Ovary (tissue), 9 donors: ENCODE measurements around the gene PTH1R. TPM values are rescaled to one million over a fixed set of nuclear protein-coding genes. Genes with fewer than 3 reads are reported as not detected.

Source experiments
- DNase-seq, 5 donors: peaks; one replicate each; pipeline ENCODE4 v3.0.0-alpha.2; 2019 to 2020
- H3K27ac ChIP-seq, 2 donors: fragments of 200-600 bp; one replicate each; pipeline versions ENCODE4 v1.5.1 to v1.8.0; 2019 to 2022
- H3K27me3 ChIP-seq: fragments of 200-600 bp; one replicate; pipeline ENCODE4 v1.8.0; 2022
- H3K36me3 ChIP-seq: fragments of 200-600 bp; sonication (generic); one replicate; pipeline ENCODE4 v1.5.1; 2019
- H3K4me1 ChIP-seq: one replicate; pipeline ENCODE4 v1.8.1; 2013; ENCODE audit warnings: mild to moderate bottlenecking, moderate library complexity; ENCODE audit not compliant: insufficient read depth
- H3K4me3 ChIP-seq: fragments of 200-600 bp; sonication (generic); one replicate; pipeline ENCODE4 v1.5.1; 2017
- H3K9me3 ChIP-seq, 2 donors: fragments of 200-600 bp in 1 of 2; sonication (generic) in 1 of 2; one replicate each; pipeline versions ENCODE4 v1.5.1 to v1.8.1; 2013 to 2019; ENCODE audit warnings: mild to moderate bottlenecking in 1 of 2, moderate library complexity in 1 of 2
- CTCF ChIP-seq, 3 donors: fragments of 450-650 bp in 2 of 3; fragments of 200-600 bp in 1 of 3; IDR thresholded peaks; one replicate each; pipeline versions ENCODE4 v1.5.1 to v1.8.0; 2016 to 2022; ENCODE audit warnings: antibody characterized with exemption in 3 of 3, mild to moderate bottlenecking in 1 of 3
- EP300 ChIP-seq: sonication (generic); formaldehyde crosslinking; IDR thresholded peaks from one replicate; pipeline ENCODE4 v1.6.1; 2017; ENCODE audit warnings: antibody characterized with exemption
- POLR2A ChIP-seq: fragments of 450-650 bp; IDR thresholded peaks from one replicate; pipeline ENCODE4 v1.6.1; 2017; ENCODE audit warnings: antibody characterized with exemption, mild to moderate bottlenecking, moderate library complexity
- WGBS, 3 donors: extraction: QIAGEN DNeasy Blood & Tissue Kit in 1 of 3; methylation state at CpG; one replicate each; pipeline versions ENCODE4 v1.1.5 to v1.1.7; 2013 to 2017; 5-methylcytosine and 5-hydroxymethylcytosine counted together
- intact Hi-C, 4 donors: fragments of 100-400 bp; cut with DNase I; formaldehyde crosslinking; loops; one replicate each; pipeline versions ENCODE4 v1.11.0 to v1.15.1; 2022 to 2023
- polyA plus RNA-seq, 2 donors: library from polyadenylated mRNA; stranded (reverse); fragments of 200-250 nt in 1 of 2; fragments of 350-450 nt in 1 of 2; fragmentation: Illumina TruSeq in 1 of 2; extraction: RNeasy Lipid Tissue Mini Kit (QIAGEN cat#74804) in 1 of 2; gene quantifications; one replicate each; pipeline ENCODE4 v1.2.3, GENCODE V29; 2013 to 2014
- total RNA-seq, 7 donors: library from RNA; depleted of rRNA in 2 of 7; stranded (reverse); fragments of >200 nt in 2 of 7; fragmentation: NEBNext Ultra II Directional in 3 of 7; extraction: Animal tissue kit (Norgen Biotek cat#: 25700) in 3 of 7; gene quantifications; one replicate each; pipeline versions ENCODE4 v1.1.0 to v1.2.4, GENCODE V29; 2016 to 2023
- donor health status: DM: no; HTN: no; CAD: no; lungs with moderate emphysema.
- donor health status: DM: no; HTN: no; CAD: no.
- donor health status: Bipolar disorder and iron deficiency.
- donor health status: DM: yes; HTN: yes; CAD: no.
- donor health status: DM: no; HTN: no; CAD: no.
- donor health status: DM: yes; HTN: yes; CAD: no.

PTH1R gene
- total and polyA plus RNA-seq, 9 donors = 3.8 to 23.9 (median 12.3) TPM

DNA sequence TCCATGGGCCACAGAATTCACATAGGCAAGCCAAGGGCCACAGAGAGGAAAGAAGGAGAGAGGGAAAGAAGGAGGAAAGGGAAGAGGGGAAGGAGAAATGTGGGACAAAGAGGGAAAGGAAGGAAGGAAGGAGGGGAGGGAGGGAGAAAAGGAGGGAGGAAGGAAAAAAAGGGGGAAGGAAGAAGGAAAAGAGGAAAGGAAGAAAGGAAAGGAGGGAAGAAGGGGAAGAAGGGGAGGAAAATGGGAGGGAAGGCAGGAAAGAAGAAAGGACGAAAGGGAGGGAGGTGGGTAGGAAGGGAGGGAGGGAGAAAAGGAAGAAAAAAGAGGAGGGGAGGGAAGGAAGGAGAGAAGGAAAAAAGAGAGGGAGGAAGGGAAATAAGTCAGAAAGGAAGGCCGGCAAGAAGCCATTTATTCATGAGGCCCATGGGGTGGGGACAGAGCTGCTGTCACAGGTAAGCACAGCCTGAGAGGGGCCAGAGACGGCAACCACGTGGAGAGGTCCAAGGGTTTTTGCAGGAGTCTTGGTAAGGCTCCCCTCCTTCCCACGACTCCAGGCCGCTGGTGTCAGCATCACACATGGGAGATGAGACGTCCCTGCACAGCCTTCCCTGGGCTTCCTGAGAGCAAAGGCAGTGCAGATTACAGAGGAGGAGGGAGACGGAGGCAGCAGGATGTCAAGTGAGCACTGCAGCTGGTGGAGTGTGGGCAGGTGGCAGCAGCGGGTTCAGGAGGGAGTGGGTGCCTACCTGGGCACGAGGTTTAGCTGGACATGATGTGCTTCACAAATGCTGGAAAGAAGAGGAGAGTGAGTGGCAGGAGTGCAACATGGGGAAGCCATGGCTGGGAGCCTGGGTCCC lies 19.8 kb upstream of the PTH1R start:
- H3K4me1 ChIP-seq = peaks cover 10% of the 10 kb centered on the region
- WGBS, 3 donors = 84 to 92% (median 88%) methylated on average over 10 of the region's 10 CpGs
- intact Hi-C loops = no loop called here
- DNase-seq = peak in 2 of 5 donors; percentile 13 to 23
- H3K9me3 ChIP-seq = no peaks in the 10 kb centered on the region
- no peaks in the 10 kb centered on the region for H3K27me3 ChIP-seq
- TF ChIP-seq POLR2A (no peak), CTCF (IDR thresholded peaks at IDR 0.05) (no peak), EP300 (no peak)
- H3K27ac ChIP-seq = no peak overlapping the region
- no peaks in the 10 kb centered on the region for H3K36me3 ChIP-seq
- H3K4me3 ChIP-seq = no peak overlapping the region

DNA sequence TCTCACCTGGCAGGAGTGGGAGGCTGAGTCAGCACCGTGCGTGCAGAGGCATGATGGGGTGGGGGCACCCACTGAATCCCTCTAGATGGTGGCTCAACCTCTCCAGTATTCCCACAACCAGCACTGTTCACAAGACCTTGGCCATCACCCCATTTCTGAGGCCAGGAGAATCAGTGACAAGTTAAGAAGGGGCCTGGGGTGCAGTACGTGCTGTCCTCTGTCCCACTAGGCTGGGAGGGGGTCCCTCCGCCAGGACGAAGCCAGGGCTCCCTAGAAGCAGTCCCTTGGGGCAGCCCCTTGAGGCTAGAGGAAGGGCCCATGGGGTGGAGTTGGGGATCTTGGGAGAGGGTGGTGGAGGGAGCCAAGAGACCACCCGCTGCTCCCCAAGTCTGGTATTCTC lies 19.1 kb upstream of the PTH1R start:
- Histone ChIP-seq H3K36me3 (no peaks in the 10 kb centered on the region), H3K9me3 (no peaks in the 10 kb centered on the region), H3K4me3 (no peak overlapping the region), H3K4me1 (peaks cover 10% of the 10 kb centered on the region), H3K27me3 (no peaks in the 10 kb centered on the region), H3K27ac (no peak overlapping the region)
- 89 to 95% (median 92%) methylated on average over 6 of the region's 6 CpGs for WGBS, 3 donors
- intact Hi-C loops = no loop called here
- no peak for TF ChIP-seq EP300
- no peak for TF ChIP-seq POLR2A
- peak in 1 of 5 donors; percentile 8 for DNase-seq

DNA sequence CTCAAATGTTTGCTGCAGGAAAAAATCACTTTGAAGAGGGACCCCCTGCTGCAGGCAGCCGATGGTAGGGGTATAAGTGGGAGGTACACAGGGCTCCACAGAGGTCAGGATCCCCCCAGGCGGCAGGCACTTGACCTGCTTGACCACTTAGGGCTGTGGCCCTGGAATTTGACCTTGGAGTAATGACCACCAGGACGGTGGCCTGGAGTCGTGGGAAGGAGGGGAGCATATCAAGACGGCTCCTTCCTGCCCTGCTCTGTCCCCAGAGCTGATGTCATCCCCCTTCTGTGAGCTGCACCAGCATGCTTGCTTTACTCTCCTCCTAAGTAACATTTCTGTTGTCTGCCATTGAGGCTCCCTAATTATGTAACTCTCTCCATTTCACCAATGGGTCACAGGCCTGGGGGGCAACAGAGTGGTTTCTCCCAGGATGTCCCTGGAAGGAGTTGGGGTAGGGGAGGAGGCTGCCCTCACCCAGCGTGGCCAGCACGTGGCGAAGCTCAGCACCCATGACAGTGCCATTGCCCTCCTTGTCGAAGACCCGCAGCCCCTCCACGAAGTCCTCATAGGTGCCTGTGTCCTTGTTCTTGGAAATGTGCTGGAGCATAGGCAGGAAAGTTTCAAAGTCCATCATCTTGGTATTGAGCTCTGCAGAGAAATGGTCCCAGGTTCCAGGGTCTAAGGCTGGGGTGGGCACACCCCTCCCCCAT lies 18.4 kb upstream of the PTH1R start:
- H3K27me3 ChIP-seq = no peaks in the 10 kb centered on the region
- no peak overlapping the region for H3K27ac ChIP-seq
- no peaks in the 10 kb centered on the region for H3K36me3 ChIP-seq
- no peak overlapping the region for H3K4me3 ChIP-seq
- intact Hi-C loops = no loop called here
- 77 to 81% (median 78%) methylated on average over 11 of the region's 11 CpGs for WGBS, 3 donors
- H3K4me1 ChIP-seq = peaks cover 6% of the 10 kb centered on the region
- DNase-seq = peak in 1 of 5 donors; percentile 6
- H3K9me3 ChIP-seq = no peaks in the 10 kb centered on the region
- TF ChIP-seq CTCF (IDR thresholded peaks at IDR 0.05) = no peak
- TF ChIP-seq EP300 = no peak
- TF ChIP-seq POLR2A = no peak

DNA sequence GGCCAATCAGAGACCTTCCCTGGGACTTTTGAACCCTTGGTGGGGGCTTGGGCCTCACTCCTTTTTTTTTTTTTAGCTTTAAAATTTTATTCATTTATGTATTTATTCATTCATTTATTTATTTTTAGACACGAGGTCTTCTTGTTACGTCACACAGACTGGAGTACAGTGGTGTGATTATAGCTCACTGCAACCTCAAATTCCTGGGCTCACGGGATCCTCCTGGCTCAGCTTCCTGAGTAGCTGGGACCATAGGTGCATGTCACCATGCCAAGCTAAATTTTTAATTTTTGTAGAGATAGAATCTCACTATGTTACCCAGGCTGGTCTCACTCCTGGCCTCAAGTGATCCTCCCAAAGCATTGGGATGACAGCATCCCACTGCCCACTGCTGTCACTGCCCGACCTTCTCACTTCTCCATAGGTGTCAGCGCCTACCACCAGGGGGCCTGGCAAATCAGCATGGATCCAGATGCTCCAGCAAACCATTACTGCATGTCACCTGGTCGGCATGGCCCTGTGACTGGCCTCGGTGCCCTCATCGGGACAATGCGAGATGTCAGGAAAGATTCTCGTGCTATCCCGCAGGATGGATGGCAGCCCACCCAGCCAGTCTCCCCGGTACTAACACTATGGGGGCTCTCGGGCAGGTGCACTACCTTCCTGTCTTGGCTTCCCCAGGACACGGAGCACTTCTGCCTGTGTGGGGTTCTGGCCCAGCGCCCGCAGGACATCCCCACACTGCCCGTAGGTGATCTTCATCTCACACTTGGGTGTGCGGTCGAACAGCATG lies 17.3 kb upstream of the PTH1R start:
- 86 to 89% (median 88%) methylated on average over 19 of the region's 19 CpGs for WGBS, 3 donors
- H3K4me1 ChIP-seq = peaks cover 7% of the 10 kb centered on the region
- no peak overlapping the region for H3K27ac ChIP-seq
- no peaks in the 10 kb centered on the region for H3K27me3 ChIP-seq
- no peaks in the 10 kb centered on the region for H3K9me3 ChIP-seq
- DNase-seq = peak; percentile 7 to 37 (median 22)
- no peak for TF ChIP-seq EP300
- no peak for TF ChIP-seq CTCF (IDR thresholded peaks at IDR 0.05)
- no peak for TF ChIP-seq POLR2A
- intact Hi-C loops = no loop called here
- no peaks in the 10 kb centered on the region for H3K36me3 ChIP-seq
- H3K4me3 ChIP-seq = no peak overlapping the region
